Fibroblast of the conjunctiva (primary cell): ENCODE results near the gene AKIP1.
"Not testable (repeated sequence)": the region's sequence is repeated elsewhere in the genome, so short reads cannot be mapped to it uniquely, and the experiment has no call there.

ENCODE experiments used
- DNase-seq: peaks from one replicate; pipeline ENCODE4 v3.0.0-alpha.2; 2010; ENCODE audit warnings: low read depth

Gene AKIP1

DNA sequence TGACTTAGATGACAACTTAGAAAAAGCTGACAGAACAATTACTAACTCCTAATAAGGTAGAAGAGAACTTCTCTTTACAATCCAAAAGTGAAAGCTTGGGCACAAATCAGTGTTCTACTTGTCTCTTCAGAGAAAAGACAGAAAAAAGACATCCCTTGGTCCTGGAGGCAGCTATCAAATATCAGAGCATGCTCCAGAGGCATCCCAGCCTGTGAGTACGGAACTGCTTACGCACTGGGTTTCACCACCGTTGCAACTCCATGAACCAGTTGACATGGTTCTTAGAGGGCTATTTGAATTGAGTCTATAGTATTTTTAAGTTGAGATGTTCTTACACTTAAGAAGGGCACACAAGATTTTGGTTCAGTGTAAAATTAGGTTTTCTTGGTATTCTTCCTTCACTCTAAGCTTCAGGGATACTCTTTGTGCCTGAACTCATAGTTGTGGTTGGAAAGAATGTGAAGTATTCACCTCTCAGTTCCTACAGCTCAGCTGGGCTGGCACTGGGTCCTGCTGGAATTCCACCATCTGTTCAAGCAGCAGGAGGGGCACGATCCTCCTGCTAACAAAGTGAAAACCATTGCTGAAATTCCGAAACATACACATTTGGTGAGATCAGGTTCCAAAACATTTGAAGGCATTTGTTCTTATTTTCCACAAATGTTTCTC is 6.3 kb downstream of the AKIP1 start:
- DNase-seq = peak; percentile 69

DNA sequence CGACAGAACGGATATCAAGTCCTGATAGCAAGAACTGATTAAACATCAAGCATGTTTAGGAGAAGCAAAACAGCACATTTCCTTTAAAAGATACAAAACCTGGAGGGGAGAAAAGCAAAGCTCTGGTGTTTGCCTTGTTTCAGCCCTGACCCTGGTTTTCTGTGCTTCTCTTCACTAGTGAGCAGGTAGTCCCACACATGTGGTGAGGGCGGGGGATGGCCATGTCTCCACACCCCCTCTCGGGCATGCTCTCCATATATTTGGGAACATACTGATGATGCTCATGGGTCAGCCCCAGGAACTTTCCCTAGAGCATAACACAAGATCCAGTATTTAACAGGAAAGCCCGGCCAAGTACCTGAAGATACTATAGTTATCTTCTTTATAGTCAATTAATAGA is 11.7 kb downstream of the AKIP1 start:
- DNase-seq = no peak

GRCh38 chr11:8925711-8926110 is 14.7 kb downstream of the AKIP1 start:
- DNase-seq = no peak

- no peak for DNase-seq
Measured at GRCh38 chr11:8926236-8926635, 15.2 kb downstream of the AKIP1 start.

- DNase-seq = no peak
Measured at GRCh38 chr11:8927233-8927632, 16.2 kb downstream of the AKIP1 start.

- DNase-seq = no peak
Measured at GRCh38 chr11:8928205-8928604, 17.2 kb downstream of the AKIP1 start.

DNA sequence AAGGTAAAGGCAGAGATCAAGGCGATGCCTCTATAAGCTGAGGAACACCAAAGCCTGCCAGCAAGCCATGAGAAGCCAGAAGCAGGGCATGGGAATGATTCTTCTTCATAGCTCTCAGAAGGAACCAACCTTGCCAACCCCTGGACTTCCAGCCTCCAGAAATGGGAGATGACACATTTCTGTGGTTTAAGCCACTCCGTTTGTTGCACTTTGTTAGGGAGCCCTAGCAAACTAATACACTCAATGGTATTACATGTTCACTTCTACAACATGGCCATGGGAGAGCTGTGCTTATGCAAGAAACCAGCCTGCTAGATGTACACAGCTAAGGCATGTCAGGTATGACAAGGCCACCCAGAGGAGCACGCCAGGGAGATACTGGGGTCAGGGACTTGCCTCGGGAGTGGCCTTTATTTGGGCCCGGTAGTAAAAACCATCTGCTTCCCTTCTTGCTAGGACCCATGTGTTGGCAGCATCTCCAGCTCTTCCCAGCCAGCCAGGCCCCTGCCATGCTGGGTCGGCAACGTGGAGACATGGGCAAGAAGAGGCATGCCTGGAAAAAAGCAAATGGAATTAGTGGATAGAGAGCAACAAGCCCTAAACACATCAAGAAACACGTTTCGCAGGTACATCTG is 18.1 kb downstream of the AKIP1 start:
- no peak for DNase-seq

- no peak for DNase-seq
Measured at GRCh38 chr11:8930456-8931175, 19.6 kb downstream of the AKIP1 start.

- no peak for DNase-seq
Measured at GRCh38 chr11:8932564-8933180, 21.7 kb downstream of the AKIP1 start, which contains the start of gene C11orf16. C11orf16 (minus strand) TSS chr11:8932947; CDS start chr11:8932308, 639 bp downstream.

GRCh38 chr11:8933931-8934330 is 22.9 kb downstream of the AKIP1 start:
- DNase-seq = no peak

- no peak for DNase-seq
Measured at GRCh38 chr11:8934742-8935488, 23.9 kb downstream of the AKIP1 start.

DNA sequence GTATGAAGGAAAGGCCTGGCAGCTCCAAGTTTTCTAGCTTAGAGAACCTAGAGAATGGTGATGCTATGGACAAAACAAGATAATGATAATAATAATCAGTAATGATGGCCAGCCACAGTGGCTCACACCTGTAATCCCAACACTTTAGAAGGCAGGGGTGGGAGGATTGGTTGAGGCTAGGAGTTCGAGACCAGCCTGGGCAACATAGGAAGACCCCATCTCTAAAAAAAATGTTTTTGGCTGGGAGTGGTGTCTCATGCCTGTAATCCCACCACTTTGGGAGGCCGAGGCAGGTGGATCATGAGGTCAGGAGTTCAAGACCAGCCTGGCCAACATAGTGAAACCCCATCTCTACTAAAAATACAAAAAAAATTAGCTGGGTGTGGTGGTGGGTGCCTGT is 24.8 kb downstream of the AKIP1 start:
- DNase-seq = not testable (repeated sequence)

DNA sequence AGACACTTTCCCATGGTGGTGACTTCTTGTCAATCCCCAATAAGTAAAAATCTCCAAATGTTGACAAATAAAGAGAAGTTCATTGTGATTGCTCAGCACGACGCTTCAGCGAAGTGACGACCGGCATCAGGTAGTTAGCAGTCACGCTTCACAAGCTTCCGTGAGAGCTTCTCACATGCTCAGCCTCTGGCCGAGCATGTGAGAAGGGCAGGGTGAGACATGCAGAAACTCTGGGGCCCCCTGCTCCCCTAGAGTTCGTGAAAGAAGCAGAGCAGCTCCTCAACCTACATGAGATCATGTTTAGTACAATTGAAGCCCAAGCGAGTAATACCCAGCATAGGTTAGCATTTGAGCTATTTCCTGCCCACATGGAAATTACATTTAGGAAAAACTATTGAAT is 26.2 kb downstream of the AKIP1 start:
- DNase-seq = no peak

GRCh38 chr11:8937659-8938058 is 26.7 kb downstream of the AKIP1 start:
- no peak for DNase-seq

- no peak for DNase-seq
Measured at GRCh38 chr11:8941341-8942103, 30.5 kb downstream of the AKIP1 start.

GRCh38 chr11:8942518-8943066 is 31.6 kb downstream of the AKIP1 start, which contains the start of gene ASCL3:
ASCL3 (minus strand) TSS chr11:8943016; CDS start chr11:8938161, 4,855 bp downstream.
- no peak for DNase-seq

- no peak for DNase-seq
Measured at GRCh38 chr11:8947230-8947943, 36.4 kb downstream of the AKIP1 start.

GRCh38 chr11:8948886-8949285 is 37.9 kb downstream of the AKIP1 start:
- no peak for DNase-seq

GRCh38 chr11:8956860-8957259 is 45.9 kb downstream of the AKIP1 start:
- DNase-seq = no peak

DNA sequence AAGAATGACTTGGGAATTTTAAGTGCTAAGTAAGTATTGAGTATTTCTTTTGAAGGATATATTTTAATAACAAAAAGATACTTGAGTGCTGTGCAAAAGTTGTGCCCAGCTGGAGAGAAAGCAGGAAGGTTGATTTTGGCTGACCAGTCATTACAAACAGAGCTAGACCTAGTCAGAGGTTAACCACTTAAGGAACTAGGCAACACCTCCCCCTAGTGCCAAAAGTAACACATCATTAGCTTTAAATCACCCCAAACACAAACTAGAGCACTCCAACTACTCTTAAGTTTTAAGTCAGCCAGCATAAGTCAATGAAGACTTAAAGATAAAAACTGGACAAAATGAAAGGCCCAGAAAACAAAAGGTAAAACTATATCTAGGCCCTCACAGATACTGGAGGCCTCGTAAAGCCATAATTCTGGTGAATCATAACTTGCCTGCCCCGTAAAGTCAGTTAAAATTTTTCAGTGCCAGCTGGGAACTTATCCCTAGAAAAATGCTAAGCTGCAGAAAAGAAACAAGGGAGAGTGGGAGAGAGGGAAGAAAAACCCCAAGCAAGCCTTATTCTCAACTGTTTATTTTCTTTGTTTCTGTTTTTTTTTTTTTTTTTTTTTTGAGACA is 48.7 kb downstream of the AKIP1 start:
- DNase-seq = peak; percentile 83
